Left renal pelvis (tissue), 4 donors: ENCODE measurements around the gene EXOC3L1. TPM values are rescaled to one million over a fixed set of nuclear protein-coding genes. Genes with fewer than 3 reads are reported as not detected.
A peak's percentile ranks its signal among the peaks of the same experiment; 100 is the strongest.

ENCODE experiments used
- DNase-seq, 4 donors: peaks; one replicate each; pipeline ENCODE4 v3.0.0-alpha.2; 2013; ENCODE audit warnings: low read depth in 4 of 4, low spot score in 3 of 4
- polyA plus RNA-seq, 4 donors: library from polyadenylated mRNA; unstranded; fragments of 120-200 nt; gene quantifications; one replicate each; pipeline ENCODE4 v1.2.1, GENCODE V29; 2013; ENCODE audit not compliant: insufficient read length in 4 of 4

The EXOC3L1 gene, protein sequence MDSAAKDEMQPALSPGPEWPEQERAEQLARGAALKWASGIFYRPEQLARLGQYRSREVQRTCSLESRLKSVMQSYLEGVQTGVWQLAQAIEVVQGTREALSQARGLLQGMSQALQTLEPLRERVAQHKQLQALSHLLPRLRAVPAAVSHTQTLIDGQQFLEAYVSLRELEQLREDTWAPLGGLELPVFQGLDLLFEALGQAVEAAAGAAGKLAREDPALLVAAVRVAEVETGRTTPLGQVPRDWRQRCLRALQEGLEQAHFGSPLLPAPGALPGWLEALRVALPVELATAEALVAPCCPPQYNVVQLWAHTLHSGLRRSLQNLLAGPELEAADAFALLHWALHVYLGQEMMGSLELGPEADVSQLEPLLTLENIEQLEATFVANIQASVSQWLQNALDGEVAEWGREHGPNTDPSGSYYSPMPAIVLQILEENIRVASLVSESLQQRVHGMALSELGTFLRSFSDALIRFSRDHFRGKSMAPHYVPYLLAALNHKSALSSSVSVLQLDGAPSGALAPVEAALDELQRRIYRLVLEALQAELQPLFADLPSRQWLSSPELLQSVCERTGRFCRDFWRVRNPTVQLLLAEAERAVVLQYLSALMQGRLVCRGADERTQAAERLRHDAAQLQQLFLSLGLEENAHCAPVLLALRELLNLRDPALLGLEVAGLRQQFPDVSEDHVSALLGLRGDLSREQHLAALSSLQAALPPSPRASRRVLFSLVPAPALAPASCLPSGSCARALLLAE
- 1 to 10 TPM; 2.3 to 7.7 (median 4.3) TPM for polyA plus RNA-seq

DNA sequence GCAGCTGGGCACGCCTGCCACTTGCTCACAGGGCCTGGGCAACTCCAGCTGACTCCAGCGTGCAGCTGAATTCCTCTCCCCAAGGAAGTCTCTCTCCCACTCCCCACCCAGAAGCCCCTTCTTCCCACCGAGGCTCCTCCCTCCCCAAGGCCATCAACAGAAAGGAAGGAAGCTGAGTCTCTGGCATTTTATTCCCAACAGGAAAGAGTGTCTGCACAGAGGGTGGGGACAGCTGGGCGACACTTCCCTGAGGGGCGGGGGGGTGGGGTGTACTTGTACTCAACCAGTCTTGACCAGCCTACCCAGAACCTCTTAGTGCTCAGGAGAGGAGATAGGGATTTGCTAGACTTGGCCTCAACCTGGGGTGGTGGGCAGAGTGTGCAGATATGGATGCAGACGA, at the start of gene EXOC3L1:
Gene EXOC3L1, minus strand, starts transcription at position 96 of the 400 bp plus-strand sequence. CDS start 460 bp downstream, outside the sequence.
- no peak for DNase-seq

DNA sequence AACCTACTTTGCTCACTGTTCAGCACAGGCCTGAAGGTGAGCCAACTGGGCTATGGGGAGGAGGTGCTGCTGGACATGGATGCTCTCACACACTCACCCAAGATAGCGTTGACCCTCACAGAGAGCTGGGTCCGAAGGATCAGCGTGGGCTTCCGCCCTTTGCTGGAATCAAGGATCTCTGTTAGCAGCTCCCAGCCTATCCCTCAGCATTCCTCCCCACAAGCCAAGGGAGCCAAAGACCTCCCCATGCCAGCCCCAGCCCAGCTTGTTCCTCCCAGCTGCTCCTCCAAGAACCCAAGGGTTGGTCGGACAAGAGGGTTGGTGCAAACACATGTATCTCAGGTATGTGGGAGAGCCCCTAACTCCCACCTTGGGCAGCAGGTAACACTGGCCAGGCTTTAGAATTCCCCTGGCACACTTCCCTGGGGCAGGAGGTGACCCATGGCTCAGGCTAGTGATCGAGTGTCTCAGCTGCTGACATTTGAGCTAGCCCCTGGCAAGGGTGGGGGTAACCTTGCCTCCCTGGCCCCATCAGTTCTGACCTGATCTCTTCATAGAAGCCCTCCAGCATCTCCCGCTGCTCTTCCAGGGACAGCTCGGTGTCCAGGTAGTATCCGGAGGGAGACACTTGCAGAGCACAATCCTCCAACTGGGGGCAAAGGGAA, 49.0 kb upstream of the EXOC3L1 start:
- DNase-seq: no peak

DNA sequence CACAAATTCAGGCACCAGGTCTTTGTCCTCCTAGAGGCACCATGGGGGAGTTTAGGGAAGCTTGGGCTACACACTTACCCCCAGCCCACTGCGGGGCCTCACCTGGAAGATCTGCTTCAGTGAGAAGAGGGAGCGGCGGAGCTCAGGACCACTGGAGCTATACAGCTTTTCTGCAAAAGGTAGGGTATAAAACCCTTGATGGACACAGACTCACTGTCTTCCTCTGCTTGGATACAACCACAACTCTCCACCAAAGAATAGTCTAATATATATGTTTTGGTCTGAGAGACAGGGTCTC, 48.3 kb upstream of the EXOC3L1 start:
- no peak for DNase-seq

DNA sequence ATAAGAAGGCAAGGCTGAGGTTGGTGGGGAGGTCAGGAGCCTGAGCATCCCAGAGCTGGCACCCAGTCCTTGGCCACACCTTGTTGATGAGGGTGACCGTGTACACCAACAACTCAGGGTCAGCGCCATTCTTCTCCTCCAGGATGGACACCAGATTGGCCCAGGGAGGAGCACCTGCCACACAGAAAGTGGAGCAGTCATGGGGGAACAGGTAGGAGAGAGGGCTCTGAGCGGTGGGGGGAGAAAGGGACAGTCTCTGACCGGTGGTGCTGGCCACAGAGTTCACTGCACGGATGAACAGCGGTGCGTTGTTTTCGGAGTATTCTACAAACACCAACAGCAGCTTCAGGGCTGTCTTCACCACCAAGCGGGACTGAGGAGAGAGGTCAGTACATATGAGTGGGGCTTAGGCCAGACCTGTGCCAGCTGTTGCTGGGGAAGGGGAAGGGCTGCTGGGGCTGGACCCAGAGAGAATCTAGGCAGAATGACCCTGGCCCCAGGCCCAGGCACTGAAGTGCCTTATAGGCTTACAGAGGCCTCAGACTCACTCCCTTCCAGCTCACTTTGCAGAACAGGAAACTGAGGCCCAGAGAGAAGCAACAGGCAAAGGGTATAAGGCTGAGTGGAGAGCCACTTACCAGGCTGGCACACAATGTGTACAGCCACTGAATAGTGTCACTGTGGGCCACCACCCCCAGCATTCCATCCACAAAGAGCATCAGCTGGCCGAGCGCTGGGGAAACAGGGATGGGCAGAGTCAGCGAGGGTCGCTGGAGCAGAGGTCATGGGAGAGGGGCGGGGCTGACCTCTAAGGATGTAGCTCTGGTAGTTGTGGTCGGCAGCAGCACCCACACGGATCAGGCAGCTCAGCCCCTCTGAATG, 47.7 kb upstream of the EXOC3L1 start:
- no peak for DNase-seq

DNA sequence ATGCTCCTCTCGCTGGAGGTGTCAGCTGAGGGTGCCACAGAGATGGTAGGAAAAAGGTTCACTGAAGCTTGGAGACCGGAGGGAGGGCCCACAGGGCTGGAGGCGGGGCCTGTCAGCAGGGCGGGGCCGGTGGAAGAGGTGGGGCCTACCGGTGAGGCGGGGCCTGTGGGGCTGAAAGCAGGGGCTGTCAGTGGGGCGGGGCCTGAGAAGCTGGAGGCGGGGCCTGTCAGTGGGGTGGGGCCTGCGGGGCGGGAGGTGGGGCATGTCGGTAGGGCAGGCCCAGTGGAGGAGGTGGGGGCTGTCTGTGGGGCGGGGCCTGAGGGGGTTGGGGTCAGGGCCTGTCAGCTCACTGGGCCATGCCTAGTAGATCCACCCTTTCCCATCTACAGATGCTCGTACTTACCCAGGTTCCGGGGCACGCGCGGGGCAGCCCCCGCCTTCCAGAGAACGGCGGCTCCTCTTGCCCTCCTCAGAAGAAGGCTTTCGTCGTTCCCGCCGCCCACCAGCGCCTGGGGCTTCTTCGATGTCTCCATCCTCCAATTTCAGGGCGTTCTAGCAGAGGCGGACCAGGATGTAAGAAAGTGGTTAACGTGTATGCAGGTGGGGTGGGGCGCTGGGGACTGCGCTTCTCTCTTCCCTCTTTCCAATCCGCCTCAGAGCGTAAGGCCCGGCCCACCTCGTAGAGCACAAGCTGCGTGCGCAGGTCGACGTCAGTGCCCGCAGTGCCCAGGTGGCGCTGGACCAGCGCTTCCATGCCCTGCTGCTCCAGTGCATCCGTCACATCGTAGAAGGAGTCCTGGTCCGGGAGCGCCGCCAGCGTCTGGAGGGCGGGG, 46.8 kb upstream of the EXOC3L1 start:
- no peak for DNase-seq

DNA sequence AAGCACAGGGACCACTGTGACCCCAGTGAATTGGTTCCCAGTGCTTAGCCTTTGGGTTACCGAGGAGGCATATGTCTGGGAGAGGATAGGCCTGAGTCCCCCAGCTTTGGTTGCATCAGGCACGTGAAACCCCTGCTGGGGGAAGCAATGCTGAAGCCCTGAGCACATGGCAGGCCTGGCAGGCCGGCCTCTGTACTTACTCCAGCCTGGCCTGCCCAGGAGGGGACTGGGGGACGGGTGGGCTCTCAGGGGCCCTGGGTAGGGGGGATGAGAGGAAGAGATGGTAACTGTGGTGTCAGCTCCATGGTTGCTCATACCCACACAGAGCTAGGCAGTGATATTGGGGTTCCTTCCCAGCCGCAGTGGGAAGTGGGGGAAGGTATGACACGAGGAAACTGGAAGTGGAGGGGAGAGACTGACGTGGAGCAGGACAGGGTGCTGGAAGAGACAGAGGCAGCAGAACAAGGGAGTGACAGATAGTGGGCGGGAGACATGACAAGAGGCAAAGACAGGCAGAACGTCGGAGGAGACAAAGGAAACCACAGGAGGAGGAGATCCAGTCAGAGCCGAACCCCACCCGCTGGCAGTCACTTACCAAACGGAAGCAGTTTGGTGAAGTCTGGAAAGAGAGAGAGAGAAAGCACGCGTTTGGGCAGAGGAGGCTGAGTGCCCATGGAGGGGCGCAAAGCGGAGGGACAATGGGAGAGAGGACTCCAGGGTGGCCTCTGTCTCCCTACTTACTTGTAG, 46.1 kb upstream of the EXOC3L1 start:
- no peak for DNase-seq

DNA sequence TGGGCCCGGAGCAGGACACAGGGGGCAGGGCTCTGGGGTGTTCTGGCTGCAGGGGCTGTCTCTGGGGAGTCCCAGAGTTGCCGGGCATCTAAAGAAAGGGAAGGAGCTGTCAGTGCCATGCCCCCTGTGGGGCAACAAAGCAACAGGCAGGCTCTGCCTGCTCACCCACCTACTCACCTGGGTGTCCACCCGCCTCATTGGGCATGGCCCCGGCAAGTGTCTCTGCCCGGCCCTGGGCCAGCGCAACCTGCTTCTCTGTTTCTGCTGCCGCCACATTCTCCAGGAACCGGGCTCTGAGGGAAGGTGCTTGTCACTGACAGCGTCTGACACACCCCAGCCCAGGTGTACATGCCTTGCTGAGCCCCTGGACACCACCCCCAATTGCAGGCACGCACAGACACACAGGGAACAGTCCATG, 44.3 kb upstream of the EXOC3L1 start:
- DNase-seq: no peak

DNA sequence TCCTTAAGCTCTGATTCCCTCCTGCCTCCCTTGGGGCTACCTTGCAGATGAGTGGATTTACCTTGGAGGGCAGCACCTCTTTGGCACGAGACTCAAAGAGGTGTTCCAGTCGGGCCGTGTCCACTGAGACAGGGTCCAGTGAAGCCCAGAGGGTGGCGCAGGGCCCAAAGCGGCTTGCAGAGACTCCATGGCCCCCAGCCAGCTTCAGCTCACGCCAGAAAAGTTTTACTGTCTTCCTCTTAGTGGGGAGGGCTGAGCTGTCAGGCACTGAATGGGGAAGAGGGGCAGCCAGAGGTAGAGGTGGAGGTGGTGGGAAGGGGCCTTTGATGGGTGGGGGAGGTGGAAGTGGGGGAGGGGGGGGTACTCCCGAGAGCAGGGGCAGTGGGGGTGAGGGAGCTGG, 43.7 kb upstream of the EXOC3L1 start:
- DNase-seq: no peak

DNA sequence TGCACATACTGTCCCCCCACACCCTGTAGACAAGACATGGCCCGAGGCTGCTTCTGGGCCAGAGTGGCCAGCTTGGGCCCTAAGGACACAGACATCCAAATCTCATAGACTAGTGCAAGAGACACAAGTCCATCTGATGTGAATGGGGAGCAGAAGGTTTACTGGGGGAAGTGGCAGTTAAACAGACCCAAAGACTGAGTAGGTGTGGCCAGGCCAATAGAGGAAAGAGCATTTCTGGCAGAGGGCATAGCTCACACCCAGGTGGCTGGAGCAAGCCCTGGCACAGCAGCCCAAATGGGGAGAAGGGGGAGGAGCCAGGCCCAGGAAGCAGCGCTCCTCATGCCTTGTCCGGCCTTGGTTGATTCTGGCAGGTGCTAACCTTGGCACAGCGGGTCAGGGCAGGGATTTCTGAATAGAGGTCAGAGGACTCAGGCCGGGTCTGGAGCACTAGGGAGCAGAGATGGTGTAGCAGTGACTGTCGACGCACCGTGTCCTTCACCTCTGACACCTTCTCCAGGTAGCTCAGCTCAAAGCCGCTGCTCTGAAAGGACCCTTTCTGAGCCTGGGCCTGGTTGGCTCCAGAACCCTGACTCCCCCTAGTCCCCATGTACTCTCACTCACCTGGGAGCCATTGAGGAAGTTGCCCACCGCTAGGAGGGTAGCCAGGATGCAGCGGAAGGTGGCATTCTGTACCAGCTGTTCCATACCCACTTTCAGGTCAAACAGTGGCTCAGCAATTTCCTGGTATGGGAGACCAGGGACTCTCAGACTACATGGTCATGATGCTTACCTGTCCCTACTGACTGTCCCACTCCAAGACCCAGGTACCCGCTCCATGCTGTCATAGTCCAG, 41.1 kb upstream of the EXOC3L1 start:
- no peak for DNase-seq

DNA sequence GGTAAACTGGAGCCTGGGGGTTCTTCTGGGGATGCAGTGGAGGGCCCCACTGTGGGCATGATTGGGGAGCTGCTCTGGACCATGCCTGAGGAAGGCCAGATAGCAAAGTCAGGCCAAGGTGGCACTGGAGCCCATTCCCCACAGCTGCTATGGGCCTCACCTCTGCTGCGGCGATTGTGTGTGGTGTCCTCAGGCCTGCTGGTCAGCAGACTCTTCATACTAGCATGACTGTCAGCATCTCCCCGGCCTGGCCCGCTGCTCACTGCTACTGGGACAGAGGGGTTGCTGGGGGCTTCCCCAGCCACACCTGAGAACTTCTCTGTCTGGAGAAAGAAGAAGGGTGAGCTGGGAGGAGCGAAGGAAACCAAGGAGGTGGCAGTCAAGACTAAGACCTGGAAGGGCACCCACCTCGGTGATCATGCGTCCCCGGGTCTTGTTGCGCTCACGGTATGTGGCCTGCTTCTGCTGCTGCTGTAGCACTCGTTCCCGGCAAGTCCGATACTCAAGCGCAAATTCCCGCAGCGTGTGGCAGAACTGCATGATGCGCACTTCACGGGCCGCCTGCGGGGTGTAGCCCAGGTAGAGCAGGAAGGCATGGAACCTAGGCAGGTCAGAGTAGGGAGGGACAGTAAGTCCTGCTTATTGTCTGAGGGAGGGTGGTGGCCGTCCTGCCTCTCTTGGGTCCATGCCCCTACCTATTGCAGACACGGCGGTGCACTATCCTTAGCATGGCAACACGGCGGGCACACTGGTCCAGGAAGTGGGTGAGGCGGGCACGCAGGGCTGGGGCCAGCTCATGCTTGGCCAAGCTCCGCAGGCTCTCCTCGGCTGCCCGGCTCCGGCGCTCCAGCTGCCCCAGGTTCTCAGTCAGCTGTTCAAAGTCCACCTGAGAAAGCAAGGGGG, 40.2 kb upstream of the EXOC3L1 start:
- DNase-seq: no peak

DNA sequence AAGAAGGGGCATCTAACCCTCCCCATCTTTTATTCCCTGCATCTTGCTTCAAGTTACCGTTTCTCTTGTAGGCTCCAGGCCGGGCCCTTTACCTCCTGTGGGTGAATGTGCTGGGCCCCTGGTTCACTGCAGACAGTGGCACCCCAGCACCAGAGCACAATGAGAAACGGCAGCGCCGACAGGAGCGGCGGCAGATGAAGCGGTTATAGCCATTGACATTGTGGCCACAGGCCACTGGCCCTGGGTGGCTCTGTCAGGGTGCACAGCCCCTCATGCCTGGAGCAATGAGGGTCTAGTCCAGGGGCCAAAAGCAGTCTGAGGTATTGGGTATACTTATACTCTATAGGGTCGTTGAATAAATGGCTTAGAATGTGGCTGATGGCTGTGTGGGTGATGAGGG, 39.0 kb upstream of the EXOC3L1 start:
- no peak for DNase-seq

DNA sequence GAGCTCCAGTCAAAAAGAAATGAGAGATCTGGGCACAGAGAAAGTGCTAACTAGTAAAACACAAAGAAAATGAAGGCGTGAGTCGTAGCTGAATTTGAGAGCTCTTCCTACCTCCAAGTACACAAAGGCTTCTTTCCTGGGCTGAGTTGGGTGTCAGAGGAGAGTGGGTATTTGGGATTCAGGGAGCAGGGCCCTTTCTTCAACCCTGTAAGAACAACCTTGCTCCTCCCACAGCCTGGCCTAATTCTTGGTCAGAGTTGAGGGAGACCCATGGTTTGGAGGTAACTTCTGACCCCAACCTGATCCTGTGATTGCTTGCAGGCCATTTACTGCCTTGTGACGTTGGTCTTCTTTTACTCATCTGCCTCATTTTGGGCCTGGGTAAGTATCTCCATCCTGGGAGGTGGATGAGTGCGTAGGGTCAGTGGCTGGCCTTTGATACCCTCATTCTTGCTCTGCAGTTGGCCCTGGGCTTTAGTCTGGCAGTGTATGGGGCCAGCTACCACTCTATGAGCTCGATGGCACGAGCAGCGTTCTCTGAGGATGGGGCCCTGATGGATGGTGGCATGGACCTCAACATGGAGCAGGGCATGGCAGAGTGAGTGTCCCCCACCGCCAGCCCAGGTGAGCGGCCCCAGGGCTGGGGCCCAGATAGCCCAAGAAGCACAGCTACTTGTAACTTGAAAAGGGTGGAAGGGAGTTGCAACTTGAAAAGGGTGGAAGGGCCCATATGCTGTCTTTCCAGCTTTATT, 38.3 kb upstream of the EXOC3L1 start:
- no peak for DNase-seq

DNA sequence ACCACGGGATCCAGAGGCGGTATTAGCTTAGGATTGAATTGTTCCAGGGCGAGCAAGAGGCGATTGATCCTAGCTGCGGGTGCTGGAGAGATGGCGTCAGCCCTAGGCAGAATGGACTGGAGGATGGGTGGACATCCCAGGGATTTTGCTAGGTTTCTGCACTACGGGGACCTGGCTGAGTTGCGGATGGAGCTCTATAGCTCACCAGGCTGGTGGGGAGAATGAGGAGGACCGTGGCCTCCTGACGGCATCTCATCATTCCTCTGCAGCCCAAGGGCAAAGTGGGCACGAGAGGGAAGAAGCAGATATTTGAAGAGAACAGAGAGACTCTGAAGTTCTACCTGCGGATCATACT, 37.6 kb upstream of the EXOC3L1 start:
- DNase-seq: no peak

DNA sequence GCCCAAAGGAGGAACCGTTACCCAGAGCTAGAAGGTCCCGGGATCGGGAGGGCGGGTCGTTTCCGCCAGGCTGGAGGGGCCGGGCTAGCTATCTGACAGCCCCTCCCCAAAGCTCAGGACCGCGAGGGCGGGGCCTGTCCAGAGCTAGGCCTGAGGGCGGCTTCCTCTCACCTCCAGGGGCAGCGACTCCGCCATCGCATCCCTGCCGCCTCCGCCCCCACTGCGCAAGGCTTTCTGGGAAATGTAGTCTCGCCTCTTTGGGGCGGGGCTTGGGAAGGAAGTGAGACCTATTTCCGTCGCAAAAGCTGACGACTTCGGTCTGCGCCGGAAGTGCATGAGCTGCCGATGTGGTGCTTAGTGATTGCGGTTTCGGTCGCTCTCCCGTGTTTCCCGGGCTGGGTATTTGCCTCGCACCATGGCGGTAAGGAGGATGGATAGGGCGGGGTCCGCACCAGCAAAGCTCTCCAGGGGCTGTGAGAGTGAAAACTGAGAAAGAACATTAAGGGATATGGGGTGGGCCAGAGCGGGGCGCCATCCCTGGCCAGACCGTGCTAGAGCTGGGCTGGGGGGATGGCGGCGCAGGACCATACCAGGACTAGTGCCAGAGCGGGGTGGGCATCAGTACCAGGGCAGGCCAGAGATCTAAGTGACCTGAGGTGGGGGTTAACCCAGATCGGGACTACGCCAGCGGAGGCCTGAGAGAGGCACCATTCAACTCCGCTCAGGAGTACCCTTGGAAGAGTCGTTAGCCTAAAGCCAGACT, 37.0 kb upstream of the EXOC3L1 start, which contains the start of gene TMEM208:
Gene TMEM208, plus strand, starts transcription at position 327 of the 763 bp plus-strand sequence. Its CDS starts 89 bp downstream, at position 416.
- peak; percentile 93 to 98 (median 96) for DNase-seq

DNA sequence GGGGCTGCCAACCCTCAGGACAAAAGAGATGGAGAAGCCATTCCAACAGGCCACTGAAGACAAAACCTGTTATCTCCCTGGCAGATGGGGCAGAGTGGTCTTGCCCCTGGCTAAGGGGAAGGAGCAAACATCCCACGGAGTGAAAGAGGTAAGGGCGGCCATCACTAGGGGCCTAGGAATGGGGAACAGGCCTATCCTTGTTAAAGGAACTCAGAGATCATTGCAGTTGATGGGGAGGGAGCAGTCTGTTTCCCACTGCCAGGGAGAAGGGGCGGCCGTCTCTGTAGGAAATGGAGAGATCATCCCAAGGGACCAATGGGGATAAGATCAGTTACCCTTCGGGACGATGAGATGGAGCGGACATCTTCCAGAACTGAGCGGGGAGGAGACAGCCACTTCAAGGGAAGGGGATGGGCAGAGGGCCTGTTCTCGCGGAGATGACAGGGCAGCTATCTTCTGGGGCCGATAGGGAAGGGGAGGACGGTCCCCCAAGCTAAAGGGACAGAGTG, 36.4 kb upstream of the EXOC3L1 start:
- DNase-seq: no peak
